GM21360 (cell line): ENCODE measurements around the gene DMGDH.
A peak's percentile ranks its signal among the peaks of the same experiment; 100 is the strongest.
"Not testable (repeated sequence)": the region's sequence is repeated elsewhere in the genome, so short reads cannot be mapped to it uniquely, and the experiment has no call there.

Source experiments
- ATAC-seq: cut with Tn5 transposase; IDR thresholded peaks from one replicate; pipeline ENCODE4 v1.9.1; 2021; ENCODE audit warnings: mild to moderate bottlenecking, moderate library complexity; ENCODE audit not compliant: unreplicated experiment

Gene DMGDH

DNA sequence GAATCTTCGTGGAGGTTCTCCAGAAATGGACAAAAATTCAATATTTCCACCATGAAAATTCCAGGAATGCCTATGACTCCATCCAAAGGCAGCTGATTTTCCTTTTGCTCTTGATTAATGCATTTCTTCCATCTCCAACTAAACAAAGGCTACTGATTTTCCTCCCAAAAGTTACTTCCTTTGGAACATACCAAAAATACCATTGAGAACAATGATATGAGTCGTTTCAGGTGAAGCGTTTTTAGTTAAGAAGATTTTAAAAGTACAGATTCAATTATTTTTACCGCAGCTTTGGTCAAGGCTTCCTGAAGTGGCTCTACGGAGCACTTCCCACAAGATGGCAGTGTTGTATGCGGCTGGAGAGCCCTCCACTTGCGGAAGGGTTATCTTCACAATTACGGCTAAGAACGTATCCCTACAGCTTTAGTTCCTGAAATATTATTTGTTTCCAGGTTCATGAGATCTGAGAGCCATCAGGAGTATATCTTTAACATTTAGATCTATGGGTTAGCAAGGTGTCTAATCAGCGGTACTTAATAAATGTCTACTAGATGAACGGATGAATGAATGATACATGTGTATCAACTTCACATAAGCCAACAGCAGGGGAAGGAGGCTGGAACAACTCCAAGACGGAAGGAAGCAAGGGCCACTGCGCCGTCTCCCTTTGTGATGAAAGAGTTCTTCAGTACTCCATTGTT lies 48.5 kb downstream of the DMGDH start:
- ATAC-seq = no peak

DNA sequence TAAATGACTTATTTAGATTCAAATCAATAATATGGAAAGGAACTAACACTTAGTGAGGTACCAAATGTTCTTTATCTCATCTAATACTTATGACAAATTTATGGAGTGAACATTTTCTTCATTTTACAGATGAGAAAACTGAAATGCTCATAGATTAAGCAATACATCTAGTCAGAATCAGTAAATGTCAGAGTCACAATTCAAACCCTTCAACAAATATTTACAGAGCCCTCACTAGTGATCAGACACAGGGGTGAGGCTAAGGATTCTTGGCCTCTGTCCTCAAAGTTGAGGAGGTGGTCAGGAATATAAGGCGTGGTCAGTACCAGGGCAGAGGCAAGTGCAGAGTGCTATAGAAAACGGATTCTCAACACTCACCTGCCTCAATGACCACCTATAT lies 54.8 kb downstream of the DMGDH start:
- no peak for ATAC-seq

DNA sequence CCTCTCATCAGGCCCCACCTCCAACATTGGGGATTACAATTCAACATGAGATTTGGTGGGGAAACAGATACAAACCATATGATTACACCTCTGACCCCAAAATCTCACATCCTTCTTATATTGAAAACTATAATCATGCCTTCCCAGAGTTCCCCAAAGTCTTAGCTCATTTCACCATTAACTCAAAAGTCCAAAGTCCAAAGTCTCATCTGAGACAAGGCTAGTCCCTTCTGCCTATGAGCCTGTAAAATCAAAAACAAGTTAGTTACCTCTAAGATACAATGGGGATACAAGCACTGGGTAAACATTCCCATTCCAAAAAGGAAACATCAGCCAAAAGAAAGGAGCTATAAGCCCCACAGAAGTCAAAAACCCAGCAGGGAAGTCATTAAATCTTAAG lies 57.6 kb downstream of the DMGDH start:
- no peak for ATAC-seq

DNA sequence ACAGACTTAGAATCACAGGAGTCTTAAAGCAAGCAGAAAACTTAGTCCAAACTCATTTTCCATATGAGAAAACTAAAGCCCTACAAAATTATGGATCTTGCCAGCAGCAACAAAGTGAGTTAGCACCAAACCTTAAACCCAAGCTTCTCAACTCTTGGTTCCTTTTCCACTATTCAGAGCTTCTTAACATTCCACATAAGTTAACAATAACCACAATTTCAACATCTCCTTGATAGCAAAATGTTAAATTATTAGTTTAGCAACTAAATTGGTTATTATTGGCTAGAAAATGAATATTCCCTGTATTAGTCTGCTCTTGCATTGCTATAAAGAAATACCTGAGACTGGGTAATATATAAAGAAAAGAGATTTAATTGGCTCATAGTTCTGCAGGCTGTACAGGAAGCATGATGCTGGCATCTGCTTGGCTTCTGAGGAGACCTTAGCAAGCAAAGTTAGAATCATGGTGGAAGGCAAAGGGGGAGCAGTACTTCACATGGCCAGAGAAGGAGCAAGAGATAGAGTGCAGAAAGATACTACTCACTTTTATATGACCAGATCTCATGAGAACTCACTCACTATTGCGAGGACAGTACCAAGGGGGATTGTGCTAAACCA lies 58.1 kb downstream of the DMGDH start:
- ATAC-seq = no peak

DNA sequence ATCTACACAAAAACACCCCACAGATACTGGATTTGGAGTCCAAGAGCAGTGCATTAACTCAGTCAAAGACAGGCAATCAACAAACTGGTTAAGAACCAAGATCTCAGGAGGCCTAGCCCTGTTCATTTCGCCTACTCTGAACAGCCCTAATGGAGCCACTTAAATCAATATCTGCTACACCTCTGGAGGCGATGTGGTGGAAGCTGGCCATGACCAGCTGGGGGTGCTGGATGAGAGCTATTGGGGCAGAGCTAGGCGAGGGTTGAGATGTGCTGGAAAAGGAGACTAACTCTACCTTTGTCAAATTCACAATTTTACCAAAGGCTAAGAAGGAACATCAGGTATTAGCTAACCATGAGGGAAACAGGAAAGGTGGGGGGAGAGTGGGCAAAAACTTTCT lies 61.1 kb downstream of the DMGDH start:
- no peak for ATAC-seq

DNA sequence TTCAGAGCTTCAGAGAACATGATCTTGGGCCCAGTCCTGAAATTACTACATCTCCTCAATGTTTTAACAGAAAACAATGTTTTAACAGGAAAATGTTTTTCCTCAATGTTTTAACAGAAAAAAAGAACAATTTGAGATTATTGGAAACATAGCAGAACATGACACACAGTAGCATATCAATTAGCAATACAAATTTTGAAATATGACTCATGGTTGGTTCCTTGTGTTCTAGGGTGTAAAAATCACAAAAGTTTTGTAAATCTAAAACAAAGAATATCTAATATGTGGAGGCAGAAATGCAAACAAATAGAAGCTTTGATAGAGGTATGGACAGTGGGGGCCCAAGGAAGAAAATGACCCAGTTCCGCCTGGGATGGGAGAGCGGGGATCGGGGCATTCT lies 61.6 kb downstream of the DMGDH start:
- no peak for ATAC-seq

DNA sequence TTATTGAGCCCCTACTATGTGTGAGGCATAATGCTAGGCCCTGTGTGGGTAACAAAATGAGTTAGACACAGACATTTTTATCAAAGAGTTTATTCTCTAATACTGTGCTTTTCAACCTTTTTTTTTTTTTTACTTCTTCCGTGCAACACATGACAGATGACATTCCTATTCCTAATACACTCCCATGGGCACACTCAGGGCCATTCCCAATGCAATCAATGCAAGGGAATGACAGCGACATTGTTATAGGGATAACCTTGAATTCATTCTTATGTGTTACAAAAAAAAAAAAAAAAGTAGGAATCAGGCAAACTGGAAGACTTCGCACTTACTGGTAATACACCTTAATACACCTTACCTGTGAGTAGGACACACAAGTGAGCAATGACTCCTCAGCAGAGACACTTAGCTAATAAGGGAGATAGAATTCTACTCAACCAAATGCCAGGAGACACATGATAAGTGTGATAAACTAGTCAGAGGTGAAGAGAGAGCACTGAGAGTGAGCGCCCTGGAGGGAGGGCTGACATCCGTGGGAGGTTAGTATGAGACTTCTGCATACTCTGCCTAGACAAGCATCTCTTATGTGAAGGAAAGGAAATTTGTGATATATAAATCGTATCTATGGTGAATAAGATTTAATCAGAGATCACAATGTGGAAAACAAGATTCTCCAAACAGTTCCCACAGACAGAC lies 63.4 kb downstream of the DMGDH start:
- ATAC-seq = no peak

DNA sequence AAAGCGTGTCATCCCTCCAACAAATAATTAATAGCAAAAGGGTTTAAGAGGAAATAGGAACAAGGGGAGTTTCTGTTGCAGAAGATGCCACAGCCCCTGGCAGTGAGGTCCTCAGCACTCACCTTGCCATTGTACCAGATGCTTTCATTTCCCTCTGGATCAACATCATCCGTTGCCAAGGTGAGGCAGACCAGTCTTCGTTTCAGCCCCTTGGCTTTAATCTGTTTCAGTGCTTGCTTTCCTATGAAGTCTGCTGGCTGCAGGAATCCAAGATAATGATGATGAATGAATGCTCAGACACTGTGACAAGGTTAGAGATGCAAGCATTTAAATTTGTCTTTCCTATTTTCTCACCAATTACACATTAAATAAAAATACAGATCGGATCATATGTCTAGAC lies 64.3 kb downstream of the DMGDH start:
- ATAC-seq = no peak

DNA sequence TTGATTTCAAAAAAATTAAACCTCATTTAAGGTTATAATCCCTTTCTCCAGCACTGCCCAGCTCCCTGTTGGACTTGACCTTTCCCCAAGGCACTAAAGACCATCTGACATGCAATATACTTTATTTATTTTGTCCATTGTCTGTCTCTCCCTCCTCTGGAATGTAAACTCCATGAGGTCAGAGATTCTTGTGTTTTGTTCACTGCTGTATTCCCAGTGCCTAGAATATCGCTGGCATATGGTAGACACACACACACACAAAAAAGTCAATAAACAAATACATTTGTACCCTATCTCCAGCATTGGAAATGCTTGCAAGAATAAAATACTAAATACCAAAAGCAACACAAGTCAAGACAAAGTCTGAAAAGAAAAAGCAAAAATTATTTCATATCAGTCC lies 67.1 kb downstream of the DMGDH start:
- no peak for ATAC-seq

DNA sequence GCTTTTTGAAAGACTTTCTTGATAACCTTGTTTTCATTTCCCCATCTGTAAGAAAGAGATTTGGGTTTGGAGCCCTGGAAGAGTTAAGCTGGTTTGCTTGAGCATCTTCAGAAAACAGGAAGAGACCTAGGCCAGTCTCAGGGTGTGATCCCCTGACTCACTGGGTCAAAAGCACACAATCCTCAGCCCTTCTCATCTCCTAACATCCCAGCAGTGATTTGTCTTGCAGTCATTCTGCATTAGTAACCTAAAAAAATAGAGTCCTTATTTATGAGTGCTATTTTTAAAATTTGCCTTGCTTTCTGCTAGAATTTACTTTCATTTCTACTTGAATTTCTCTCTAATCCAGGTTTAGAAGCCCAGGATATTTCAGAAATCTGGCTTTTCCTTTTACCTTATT lies 68.0 kb downstream of the DMGDH start:
- no peak for ATAC-seq

DNA sequence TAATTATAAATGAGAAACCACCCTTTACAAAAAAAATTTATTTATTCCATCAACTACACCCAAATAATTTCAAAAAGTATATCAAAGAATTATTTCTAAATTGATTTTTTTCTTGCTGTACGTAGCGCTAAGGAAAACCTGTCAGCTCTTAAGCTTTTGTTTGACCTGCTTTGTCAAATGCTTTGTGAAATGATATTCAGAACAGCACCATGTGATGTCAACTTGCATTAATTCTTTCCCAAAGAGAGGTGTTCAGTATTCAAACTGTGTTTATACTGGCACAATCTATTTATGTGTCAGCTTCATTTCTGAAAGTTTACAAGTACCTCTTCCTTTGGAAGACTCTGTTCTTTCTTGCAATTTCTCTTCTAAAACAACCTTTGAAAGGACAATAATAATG lies 72.4 kb downstream of the DMGDH start:
- no peak for ATAC-seq

DNA sequence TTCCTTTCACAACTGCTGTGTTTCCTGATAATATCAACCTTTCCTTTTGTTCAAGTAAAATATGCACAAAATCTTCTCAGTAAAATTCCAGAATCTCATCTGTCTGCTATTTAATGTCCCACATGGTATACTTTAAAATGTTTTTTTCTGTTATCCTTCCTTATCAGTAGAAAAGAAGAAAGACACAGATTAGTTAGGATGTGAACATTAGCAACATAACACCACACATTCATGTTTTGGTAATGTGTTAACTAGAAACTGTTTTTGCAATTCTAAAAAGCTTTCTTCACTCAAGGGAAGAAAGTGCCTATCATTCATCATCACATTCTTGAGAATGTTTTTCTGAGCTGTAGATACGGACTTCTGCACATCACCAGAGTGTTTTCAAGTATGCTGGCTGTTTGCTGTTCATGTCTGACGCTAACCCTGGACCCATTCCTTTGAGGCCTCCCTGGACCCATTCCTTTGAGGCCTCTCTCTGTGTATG lies 73.9 kb downstream of the DMGDH start:
- no peak for ATAC-seq

DNA sequence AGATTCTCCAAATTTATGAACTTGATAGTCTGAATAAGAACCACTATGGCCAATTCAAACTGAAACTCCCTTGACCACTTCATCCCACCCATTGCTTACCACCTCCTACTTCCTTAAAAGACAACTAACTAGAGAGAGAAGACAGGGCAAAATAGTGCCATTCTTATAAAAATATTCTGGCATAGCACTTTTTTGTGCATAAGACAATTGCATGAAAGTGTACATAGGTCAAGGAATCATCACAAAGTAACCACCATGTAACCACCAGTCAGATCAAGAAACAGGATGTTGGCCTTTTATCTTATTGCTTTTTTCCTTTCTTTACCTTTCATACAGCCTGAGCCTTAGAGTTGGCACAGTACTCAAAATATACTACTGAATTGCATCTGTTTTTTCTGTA lies 76.3 kb downstream of the DMGDH start:
- no peak for ATAC-seq

DNA sequence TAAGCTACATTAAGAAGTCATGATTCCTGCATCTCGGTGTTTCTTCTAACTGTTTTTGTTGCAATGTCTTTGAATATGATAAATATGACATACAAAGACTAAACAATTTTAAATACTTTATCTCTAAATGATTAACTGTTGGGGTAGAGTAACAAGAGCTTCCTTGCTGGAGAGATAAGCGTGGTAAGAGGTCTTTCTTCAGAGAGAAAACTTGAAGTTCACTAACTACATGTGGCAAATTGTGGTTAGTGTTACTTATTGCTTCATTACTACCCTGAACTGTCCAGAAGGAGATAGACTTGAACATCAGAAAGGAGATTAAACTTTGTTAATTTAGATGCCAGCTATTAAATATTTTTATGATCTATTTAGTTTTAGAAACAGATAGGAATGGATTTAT lies 77.3 kb downstream of the DMGDH start:
- no peak for ATAC-seq

DNA sequence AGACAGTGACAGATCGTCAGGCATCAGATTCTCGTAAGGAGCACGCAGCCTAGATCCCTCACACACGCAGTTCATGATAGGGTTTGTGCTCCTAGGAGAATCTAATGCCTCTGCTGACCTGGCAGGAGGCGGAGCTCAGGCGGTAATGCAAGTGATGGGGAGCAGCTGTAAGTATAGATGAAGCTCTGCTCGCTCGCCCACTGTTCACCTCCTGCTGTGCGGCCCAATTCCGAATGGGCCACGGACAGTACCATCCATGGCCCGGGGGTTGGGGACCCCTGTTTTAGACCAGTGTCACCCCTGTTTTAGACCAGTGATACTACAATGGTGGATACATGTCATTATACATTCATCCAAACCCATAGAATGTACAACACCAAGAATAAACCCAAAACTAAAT lies 80.4 kb downstream of the DMGDH start:
- ATAC-seq = no peak

DNA sequence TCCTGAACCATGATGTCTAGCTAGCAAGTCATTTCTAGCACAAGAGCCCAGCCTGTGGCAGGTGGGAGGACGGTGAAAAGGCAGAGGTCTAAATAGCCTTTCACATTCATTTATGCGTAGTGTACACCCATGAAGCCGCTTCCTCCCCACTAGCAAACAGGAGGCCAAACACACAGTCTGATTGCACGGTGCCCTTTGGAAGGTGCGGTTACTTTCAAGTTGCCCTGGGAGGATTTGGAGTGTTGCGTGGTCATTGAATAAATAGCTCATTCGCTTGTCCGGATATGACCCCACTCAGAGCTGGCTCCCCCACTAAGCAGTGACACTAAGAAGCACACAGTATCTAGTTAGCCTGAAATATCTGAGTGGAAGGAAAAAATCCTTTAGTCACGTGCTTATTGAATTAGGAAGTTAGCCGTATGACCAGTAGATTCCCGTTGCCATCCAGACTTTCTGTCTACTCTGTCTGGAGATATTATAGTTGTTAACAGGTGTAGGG lies 83.7 kb downstream of the DMGDH start:
- peak; percentile 38 for ATAC-seq

DNA sequence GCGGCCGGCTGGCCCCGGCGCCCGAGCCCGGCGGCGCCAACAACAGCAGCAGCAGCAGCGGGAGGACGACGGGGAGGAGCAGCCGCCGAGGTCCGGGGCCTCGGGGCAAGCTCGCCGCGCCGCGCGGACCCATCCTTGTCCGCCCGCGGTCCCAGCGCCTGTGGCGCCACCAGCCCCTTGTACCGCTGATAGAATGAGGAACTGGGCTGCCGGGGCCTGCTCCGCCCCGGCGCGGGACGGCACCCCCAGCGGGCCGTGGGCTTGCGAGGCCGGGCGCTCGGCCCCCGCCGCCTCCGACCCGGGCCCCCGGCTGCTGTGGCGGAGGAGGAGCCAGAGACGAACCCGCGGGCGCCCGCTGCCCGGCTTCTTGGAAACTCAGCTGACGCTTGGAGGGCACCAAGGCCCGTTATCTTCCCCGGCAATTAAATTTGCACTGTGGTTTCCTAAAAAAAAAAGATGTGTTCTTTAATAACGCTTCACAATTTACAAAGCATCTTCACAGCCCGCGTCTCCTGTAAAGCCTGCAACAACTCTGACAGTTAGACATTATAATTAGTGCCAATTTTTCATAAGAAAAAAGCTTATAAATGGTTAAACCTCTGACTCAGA lies 84.3 kb downstream of the DMGDH start, which contains the start of gene ARSB:
TSS of gene ARSB (minus strand) at position 195 of the 609 bp plus-strand sequence. CDS start at position 133, 62 bp downstream.
- peak; percentile 43 for ATAC-seq

DNA sequence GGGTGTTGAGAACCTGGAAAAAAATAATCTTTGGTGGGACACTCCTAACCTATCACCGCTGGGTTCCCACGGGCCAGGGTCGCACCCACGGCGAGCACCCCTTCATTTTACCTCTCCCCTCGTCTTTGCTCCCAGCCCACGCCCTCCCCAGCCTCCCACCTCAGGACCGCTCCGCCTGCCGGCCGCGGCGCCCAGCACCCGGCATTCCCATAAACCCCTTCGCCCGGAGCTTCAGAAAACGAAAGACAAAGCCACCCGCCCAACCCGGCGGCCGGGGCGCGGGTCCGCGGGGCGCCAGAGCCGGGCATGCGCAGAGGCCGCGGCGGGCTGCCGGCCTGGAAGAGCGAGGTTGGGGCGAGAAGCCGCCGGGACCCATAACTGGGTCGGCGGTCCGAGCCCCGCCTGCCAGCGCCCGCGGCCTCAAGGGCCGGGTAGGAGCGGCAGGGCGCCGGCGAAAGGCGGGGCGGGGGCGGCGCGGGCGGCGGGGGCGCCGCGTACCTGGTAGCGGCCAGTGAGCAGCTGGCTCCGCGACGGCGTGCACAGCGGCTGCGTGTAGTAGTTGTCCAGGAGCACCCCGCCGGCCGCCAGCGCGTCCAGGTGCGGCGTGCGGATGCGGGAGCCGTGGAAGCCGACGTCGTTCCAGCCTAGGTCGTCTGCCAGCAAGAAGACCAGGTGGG lies 84.9 kb downstream of the DMGDH start:
- ATAC-seq = peak; percentile 39

DNA sequence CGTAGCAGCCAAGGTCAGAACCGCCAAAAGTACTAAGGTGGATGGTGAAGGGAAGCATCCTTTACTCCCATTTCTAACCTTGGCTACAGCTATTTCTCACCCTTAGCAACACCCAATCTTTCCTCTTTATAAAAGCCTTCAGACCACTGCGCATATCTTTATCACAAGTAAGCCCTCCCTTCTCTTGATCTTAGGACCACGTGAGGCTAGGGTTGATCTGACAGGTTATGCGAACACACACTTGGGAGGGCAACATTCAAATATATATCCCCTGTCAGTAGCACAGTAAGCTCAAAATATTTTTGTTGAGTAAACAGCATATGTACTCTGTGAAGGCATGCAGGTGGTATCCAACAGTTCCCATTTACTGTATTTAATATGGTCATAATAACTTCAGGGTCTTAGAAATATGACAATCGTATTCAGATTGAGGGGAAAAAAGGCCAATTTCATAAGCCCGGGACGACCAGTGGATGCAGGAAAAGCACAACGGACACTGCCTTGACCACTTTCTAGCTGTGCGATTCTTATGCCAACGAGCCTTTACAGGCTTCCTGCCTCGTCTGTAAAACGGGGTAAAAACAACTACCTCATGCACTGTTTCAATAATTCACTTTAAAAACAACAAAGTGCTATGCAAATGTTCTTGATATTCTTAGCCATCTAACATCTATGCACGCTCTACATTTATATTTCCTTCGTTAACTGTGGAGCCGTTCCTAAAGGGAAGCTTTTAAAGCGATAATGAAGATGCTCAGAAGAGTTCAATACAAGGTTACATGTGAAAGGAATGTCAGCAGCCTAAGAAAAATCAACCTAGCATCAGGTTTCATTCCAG lies 85.7 kb downstream of the DMGDH start:
- ATAC-seq = no peak

DNA sequence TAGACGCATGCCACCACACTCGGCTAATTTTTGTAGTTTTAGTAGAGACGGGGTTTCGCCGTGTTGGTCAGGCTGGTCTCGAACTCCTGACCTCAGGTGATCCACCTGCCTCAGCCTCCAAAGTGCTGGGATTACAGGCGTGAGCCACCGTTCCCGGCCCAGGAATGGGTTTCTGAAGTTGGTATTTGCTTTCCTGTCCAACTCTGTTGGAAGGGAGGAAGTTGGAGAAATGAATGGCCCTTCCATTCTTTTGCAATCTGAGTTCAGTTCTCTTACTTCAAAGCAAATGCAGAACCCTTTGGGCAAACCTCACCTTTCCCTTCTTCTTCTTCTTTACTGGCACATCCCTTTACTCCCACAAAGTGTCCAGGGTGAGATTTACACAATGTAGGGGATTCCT lies 86.3 kb downstream of the DMGDH start:
- not testable (repeated sequence) for ATAC-seq
